Subcutaneous adipose tissue (tissue), 4 donors: ENCODE measurements around the gene SIPA1L3. TPM values are rescaled to one million over a fixed set of nuclear protein-coding genes. Genes with fewer than 3 reads are reported as not detected.

Source experiments
- CTCF ChIP-seq: fragments of 450-650 bp; IDR thresholded peaks from one replicate; pipeline ENCODE4 v1.5.1; 2016; ENCODE audit warnings: low read depth, mild to moderate bottlenecking, control low read depth, antibody characterized with exemption, moderate library complexity
- total RNA-seq, 4 donors: library from RNA; depleted of rRNA; stranded (reverse); fragments of >200 nt; gene quantifications; one replicate each; pipeline ENCODE4 v1.1.0, GENCODE V29; 2016

Gene SIPA1L3
- total RNA-seq, 4 donors from 2014 or later, result 8.2 to 15.3 (median 11.6) TPM

GRCh38 chr19:38224014-38224862 lies 317.2 kb downstream of the SIPA1L3 start, which contains the start of gene DPF1:
TSS of gene DPF1 (minus strand) at chr19:38224222. CDS start at chr19:38224142, 80 bp downstream.
- no peak for TF ChIP-seq CTCF

GRCh38 chr19:38227287-38228004 lies 320.4 kb downstream of the SIPA1L3 start:
- no peak for TF ChIP-seq CTCF

- no peak for TF ChIP-seq CTCF
Observed at GRCh38 chr19:38228005-38228377, 321.0 kb downstream of the SIPA1L3 start.

GRCh38 chr19:38228491-38229439 lies 321.8 kb downstream of the SIPA1L3 start:
- TF ChIP-seq CTCF, result no peak

- no peak for TF ChIP-seq CTCF
Observed at GRCh38 chr19:38229585-38230073, 322.6 kb downstream of the SIPA1L3 start.

GRCh38 chr19:38231918-38232317 lies 324.9 kb downstream of the SIPA1L3 start:
- no peak for TF ChIP-seq CTCF
